ENCODE results near the gene STAB2.

Gene STAB2

DNA sequence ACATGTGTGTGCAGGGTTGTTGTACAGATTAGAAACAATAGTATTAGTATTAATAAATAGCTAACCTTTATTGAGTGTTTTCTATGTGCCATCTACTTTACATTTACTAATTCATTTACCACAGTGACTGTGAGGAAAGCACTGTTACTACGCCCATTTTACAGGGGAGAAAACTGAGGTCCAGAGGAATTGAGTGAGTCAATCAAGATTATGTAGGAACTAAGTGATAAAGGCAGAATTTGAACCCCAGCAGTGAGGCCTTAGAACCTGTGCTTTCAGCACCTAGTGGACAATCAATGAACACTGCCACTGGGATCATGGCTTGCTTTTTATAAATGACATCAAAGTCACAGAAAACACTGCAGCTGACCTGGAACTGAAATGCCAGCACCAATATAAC, 225.7 kb downstream of the STAB2 start:
- no peak for DNase-seq

GRCh38 chr12:103813426-103813825, 226.4 kb downstream of the STAB2 start:
- no peak for DNase-seq

DNA sequence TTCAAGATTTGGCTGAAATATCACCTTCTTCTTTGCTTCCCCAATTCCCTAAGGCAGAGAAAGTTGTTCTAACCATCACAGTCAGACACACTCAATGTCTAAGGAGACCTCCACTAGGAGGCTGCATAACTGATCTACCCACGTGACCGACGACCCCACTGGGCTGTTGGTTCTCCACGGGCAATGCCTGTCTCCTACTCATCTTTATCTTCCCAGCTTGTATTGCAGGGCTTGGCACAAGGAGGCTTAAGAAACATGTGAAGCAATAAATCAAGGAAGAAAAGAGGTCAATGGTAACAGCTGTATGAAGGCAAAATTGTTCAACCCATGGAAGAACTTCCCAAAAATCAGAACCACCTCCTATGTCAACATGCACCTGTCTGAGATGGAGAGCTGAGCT, 226.9 kb downstream of the STAB2 start:
- DNase-seq, result no peak

- no peak for DNase-seq
Observed at GRCh38 chr12:103814436-103814835, 227.4 kb downstream of the STAB2 start.

Data from NCI-H187 treated with DMSO at 0.1 percent for 48 hours (cell line).